ENCODE measurements around the gene SPOCK1.
"Not testable (repeated sequence)": the region's sequence is repeated elsewhere in the genome, so short reads cannot be mapped to it uniquely, and the experiment has no call there.

SPOCK1 gene

GRCh38 chr5:137498736-137499505, at the start of gene SPOCK1:
Gene SPOCK1 (minus strand): TSS chr5:137499326.
- DNase-seq (ENCODE audit: low spot score): peak; percentile 80

- DNase-seq (ENCODE audit: low spot score): no peak
Observed at GRCh38 chr5:137545956-137546355, 46.8 kb upstream of the SPOCK1 start.

GRCh38 chr5:137535449-137535848, 36.3 kb upstream of the SPOCK1 start:
- not testable (repeated sequence) for DNase-seq (ENCODE audit: low spot score)

GRCh38 chr5:137533963-137534362, 34.8 kb upstream of the SPOCK1 start:
- no peak for DNase-seq (ENCODE audit: low spot score)

- DNase-seq (ENCODE audit: low spot score): no peak
Observed at GRCh38 chr5:137531266-137531665, 32.1 kb upstream of the SPOCK1 start.

- no peak for DNase-seq (ENCODE audit: low spot score)
Observed at GRCh38 chr5:137521246-137521645, 22.1 kb upstream of the SPOCK1 start.

GRCh38 chr5:137516961-137517360, 17.8 kb upstream of the SPOCK1 start:
- DNase-seq (ENCODE audit: low spot score): no peak

GRCh38 chr5:137516251-137516797, 17.2 kb upstream of the SPOCK1 start:
- no peak for DNase-seq (ENCODE audit: low spot score)

- no peak for DNase-seq (ENCODE audit: low spot score)
Observed at GRCh38 chr5:137515238-137515637, 16.1 kb upstream of the SPOCK1 start.

- no peak for DNase-seq (ENCODE audit: low spot score)
Observed at GRCh38 chr5:137510671-137511070, 11.5 kb upstream of the SPOCK1 start.

- DNase-seq (ENCODE audit: low spot score): no peak
Observed at GRCh38 chr5:137507150-137507549, 8.0 kb upstream of the SPOCK1 start.

- no peak for DNase-seq (ENCODE audit: low spot score)
Observed at GRCh38 chr5:137506296-137506695, 7.2 kb upstream of the SPOCK1 start.

GRCh38 chr5:137504916-137505315, 5.8 kb upstream of the SPOCK1 start:
- no peak for DNase-seq (ENCODE audit: low spot score)

GRCh38 chr5:137503456-137503855, 4.3 kb upstream of the SPOCK1 start:
- no peak for DNase-seq (ENCODE audit: low spot score)

GRCh38 chr5:137502632-137503031, 3.5 kb upstream of the SPOCK1 start:
- no peak for DNase-seq (ENCODE audit: low spot score)

GRCh38 chr5:137501846-137502406, 2.8 kb upstream of the SPOCK1 start:
- no peak for DNase-seq (ENCODE audit: low spot score)

GRCh38 chr5:137501226-137501625, 2.1 kb upstream of the SPOCK1 start:
- DNase-seq (ENCODE audit: low spot score): no peak

- no peak for DNase-seq (ENCODE audit: low spot score)
Observed at GRCh38 chr5:137500615-137501225, 1.6 kb upstream of the SPOCK1 start.

GRCh38 chr5:137499506-137499847, 351 bp upstream of the SPOCK1 start:
- not testable (repeated sequence) for DNase-seq (ENCODE audit: low spot score)

- DNase-seq (ENCODE audit: low spot score): no peak
Observed at GRCh38 chr5:137498301-137498735, 808 bp downstream of the SPOCK1 start.

- DNase-seq (ENCODE audit: low spot score): no peak
Observed at GRCh38 chr5:137497396-137498290, 1.5 kb downstream of the SPOCK1 start.

GRCh38 chr5:137496919-137497318, 2.2 kb downstream of the SPOCK1 start:
- DNase-seq (ENCODE audit: low spot score): no peak
